Stimulated activated naive CD8-positive, alpha-beta T cell treated with anti-CD3 and anti-CD28 coated beads, Interleukin-15, Interleukin-2, amounts not matched to agents 100 U/mL and 50 U/mL, for 24 hours (primary cell): ENCODE results near the gene DLG5.
A peak's percentile ranks its signal among the peaks of the same experiment; 100 is the strongest.

Source experiments
- ATAC-seq: fragments of 150-1000 bp; cut with Tn5 transposase; one replicate; pipeline ENCODE4 v1.10.0; 2021
- DNase-seq: peaks from one replicate; pipeline ENCODE4 v3.0.0; 2021

Gene DLG5

GRCh38 chr10:77949167-77949566, 22.6 kb upstream of the DLG5 start:
- ATAC-seq: no peak
- DNase-seq: no peak

- DNase-seq: no peak
These were observed 19.5 kb upstream of the DLG5 start for GRCh38 chr10:77946084-77946483.

DNA sequence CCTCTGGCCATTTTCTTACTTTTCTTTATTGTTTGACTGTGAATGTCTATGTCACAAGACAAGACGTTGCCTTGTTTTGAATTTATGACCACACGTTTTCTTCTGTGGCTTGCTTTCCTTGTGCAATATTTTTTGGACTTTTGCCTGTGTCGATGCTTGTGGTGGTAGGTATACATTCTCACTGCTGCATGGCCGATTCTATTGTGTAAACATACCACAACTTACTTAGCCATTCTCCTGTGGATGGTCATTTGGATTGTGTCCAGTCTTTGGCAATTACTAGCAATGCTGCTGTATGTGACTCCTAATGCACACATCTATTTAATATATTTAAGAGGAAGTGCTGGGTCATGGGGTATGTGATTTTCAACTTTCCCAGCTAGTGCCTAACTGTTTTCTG, 18.0 kb upstream of the DLG5 start:
- no peak for DNase-seq
- no peak for ATAC-seq

More at GRCh38 chr10:77946084-77946483, 19.5 kb upstream of the DLG5 start:
- no peak for ATAC-seq

DNA sequence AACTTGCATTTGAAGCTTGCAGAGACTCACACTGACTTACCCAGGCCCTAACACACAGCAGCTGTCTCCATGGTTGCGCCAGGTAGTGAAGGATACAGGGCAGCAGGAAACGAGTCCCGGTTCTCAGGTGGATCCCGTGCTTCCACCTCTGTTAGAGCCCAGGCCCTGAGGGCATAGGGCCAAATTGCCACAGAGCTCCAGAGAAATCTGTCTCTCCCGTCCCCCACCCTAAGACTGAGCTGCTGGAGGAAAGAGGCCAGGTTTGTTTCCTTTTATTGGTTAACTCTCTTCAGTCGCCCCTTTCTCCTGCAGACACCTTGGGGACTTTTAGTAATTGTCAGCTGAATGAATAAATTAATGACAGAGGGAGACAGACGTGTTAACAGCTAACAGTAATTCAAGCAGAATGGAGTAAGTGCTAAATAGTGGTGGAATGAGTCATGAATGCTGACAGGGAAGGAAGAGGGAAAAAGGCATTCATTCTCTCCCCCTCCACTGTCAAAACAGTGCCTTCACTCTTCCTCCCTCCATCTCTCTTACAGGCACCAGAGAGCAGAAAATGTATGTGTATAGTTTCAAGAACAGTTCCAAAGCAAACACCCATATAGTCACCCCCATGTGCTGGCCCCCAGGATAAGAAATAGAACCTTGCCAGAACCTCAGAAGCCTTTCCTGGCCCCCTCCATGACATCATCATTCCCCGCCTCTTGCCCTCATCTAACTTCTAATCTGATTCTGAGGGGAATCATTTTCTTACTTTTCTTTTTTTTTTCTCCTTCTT, 16.8 kb upstream of the DLG5 start:
- ATAC-seq: no peak

DNA sequence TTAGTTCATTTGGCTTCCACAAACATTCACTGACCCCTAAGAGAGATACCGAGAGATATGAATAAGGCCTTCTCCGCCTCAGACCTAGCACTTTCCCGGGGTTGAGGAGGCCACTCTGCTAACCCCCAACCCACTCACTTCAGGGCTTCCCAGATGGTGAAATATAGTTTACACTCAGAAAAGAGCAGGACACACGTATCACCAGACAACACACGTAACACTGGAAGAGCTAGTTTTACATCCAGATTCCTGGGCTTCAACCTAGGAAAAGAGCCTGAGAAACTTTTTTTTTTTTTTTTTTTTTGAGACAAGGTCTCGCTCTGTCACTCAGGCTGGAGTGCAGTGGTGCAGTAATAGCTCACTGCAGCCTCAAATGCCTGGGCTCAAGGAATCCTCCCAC, 15.2 kb upstream of the DLG5 start:
- ATAC-seq (no peak), DNase-seq (no peak)

More for the DNA sequence above, 16.8 kb upstream of the DLG5 start:
- no peak for DNase-seq

DNA sequence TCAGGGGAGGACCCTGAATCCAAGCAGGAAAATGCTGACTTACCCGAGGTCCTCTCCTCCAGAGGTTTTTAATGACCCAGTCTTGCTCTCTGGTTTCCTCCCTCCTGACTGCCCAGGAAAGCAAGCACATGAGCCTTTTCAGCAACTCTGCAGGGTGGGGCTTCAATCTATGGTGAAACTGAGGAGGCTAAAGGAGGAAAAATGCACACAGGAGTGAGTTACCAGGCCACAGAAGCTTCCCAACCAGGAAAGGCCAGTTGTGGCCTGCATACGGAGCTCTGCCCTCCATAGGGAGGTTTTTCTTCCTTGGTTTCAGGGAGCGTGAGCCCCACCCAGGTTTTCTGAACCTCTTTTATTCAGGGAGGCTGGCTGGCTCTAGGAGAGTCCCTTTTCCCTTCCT, 14.1 kb upstream of the DLG5 start:
- ATAC-seq: no peak
- DNase-seq: no peak

GRCh38 chr10:77940225-77940624, 13.7 kb upstream of the DLG5 start:
- no peak for ATAC-seq
- DNase-seq: no peak

GRCh38 chr10:77939561-77940001, 13.0 kb upstream of the DLG5 start:
- DNase-seq (no peak), ATAC-seq (no peak)

- ATAC-seq (no peak), DNase-seq (no peak)
These were observed 10.4 kb upstream of the DLG5 start for GRCh38 chr10:77936697-77937567.

DNA sequence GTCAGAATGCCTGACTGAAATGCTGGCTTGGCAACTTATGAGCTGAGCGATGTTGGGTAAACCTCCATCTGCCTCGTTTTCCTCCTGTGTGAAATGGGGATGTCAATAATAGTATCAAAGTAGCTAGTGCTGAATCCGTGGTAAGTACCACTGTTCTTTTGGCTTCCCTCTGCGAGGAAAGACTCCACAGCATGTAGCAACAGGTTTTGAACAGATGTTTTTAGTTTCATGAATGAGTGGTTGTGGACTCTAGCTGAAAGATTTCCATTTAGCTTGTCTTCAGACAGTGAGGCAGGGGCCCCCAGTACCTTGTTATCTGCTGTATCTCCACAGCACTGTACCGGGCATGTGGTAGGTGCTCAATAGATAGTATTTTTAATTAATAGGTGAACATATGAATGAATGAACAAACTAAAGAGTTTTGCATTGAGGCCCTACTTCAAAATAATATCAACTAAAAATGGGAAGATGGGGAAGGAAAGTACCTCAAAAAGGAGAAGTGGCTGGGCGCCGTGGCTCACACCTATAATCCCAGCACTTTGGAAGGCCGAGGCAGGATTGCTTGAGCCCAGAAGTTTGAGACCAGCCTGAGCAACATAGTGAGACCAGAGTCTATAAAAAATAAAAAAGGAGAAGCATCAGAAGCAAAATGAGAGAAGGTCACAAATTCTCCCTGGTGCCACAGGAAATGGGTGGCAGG, 5.6 kb upstream of the DLG5 start:
- DNase-seq (no peak), ATAC-seq (no peak)

DNA sequence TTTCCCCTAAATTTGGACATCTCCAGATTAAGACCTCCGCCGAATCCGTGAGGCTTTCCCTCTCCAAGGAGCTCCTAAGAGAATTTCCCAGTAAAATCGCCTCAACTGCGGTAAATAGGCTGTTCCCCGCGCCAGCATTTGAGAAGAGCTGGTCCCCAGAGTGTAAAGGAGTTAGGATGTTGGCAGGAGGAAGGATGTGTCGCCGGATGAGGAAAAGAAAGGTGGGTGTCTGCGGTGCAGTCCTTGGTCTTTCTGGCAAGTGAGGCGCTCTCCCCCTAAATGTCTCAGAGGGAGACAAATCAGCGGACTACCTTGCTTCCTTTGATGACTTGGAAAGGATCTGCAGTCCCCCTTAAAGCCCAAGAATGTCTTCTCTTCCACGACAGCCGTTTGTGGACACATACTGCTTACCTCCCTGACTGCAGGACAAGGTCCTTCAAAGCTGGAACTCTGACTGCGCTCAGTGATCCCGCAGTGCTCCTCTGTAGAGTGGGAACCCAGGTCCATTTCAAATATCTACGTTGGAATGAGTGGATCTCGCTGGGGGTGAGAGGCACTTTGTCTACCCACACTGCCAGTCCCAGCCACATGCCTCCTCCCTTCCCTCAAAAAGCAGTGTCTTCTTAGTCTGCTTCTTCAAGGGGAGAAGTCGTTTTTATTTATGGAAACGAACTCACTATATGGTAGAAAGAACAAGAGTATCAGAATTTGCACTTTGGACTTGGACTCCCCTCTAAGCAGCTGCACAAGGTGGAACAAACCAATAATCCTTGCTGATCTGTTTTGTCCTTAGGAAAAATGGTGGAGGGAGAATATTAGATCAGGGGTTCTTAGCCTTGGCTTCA, 1.1 kb upstream of the DLG5 start:
- DNase-seq (peak; percentile 7), ATAC-seq (no peak)

DNA sequence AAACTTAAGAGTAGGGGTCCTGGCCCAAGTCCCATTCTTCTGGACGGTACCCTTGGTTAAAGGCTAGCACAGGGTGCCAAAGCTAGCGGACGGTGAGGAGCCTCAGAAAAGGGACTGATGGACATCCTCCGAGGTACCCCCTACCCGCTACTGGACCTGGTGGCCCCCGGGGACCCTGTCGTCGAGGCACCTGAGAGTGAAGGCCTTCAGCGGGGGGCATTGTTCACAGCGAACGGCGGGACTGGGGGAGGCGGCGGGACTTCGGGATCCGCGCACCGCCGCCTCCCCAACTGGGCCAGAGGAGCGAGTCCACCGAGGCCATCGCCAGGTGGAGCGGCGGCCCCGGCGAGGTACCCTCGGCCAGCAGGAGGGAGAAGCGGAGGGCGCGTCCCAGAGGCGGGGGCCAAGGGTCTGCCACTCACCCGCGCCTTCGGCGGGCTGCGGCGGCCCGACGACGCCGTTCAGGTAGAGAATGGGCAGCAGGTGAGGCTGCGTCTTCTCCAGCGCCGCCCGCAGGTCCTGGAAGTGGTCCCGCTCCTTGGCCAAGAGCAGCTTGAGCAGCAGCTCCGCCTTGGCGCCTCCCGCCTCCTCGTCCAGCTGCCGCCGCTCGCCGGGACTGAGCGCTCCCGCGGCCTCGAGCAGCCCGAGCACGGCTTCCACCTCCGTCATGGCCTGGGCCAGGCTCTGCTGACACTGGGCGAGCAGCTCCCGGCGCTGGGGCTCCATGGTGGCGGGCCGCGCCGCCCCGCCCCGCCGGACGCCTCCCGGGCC, 575 bp downstream of the DLG5 start:
- ATAC-seq (peak; percentile 62), DNase-seq (peak; percentile 28)

DNA sequence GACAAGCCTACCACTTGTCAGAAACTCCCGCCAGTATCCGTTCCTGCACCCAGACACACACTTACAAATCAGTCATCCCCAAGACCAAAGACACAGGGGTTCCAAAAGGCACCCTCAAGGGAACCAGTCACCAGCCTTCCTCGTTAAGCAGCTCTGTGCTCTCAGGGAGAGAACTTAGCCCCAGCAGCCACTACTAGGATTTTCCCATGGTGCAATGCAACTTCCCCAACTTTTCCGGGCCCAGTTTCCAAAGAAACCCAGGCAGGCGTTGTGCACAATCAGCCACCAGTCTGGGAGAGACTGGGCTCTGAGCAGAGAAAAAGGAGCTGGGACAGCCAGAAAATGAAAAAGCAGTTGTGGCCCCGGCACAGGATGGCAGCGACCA, 1.2 kb downstream of the DLG5 start:
- DNase-seq (no peak), ATAC-seq (no peak)

- ATAC-seq: no peak
- no peak for DNase-seq
These were observed 3.9 kb downstream of the DLG5 start for GRCh38 chr10:77922566-77923179.

GRCh38 chr10:77922055-77922454, 4.5 kb downstream of the DLG5 start:
- ATAC-seq (no peak), DNase-seq (no peak)

- DNase-seq (no peak), ATAC-seq (no peak)
These were observed 5.2 kb downstream of the DLG5 start for GRCh38 chr10:77921395-77921794.

DNA sequence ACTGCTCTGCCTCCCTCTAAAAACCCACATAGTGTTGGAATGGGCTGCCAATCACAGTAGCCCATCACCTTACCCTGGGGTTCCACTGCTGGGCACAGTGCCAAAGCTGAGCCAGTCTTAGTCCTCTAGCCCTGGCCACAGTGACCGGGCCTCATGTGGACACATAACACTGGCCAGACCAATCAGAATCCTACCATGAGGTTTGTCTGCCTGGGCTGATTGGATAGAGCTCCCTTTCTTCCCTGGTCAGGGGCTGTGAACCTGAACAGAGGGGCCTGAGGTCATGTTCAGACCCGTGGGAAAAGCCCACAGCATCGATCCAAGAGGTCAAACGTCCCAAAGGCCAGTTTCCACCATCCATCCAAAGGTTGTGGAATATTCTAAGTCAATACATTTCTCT, 6.1 kb downstream of the DLG5 start:
- no peak for DNase-seq
- ATAC-seq: no peak

GRCh38 chr10:77919713-77920108, 6.8 kb downstream of the DLG5 start:
- ATAC-seq: no peak
- no peak for DNase-seq

- ATAC-seq: no peak
- no peak for DNase-seq
These were observed 11.0 kb downstream of the DLG5 start for GRCh38 chr10:77915319-77916105.

GRCh38 chr10:77913090-77913489, 13.5 kb downstream of the DLG5 start:
- ATAC-seq (no peak), DNase-seq (no peak)
